Transverse colon (tissue), 4 donors: ENCODE data around the gene RIPOR3. TPM values are rescaled to one million over a fixed set of nuclear protein-coding genes. Genes with fewer than 3 reads are reported as not detected.

ENCODE experiments used
- DNase-seq: peaks from one replicate; pipeline ENCODE4 v3.0.0-alpha.2; 2019
- H3K27ac ChIP-seq, 4 donors: fragments of 200-600 bp; sonication (generic); 2 replicates each; pipeline ENCODE4 v1.5.1; 2016 to 2018; ENCODE audit warnings: inconsistent platforms in 4 of 4
- H3K27me3 ChIP-seq: fragments of 200-600 bp; sonication (generic); 2 replicates; pipeline ENCODE4 v1.5.1; 2017; ENCODE audit warnings: inconsistent platforms
- H3K36me3 ChIP-seq, 4 donors: fragments of 200-600 bp; sonication (generic); 2 replicates each; pipeline ENCODE4 v1.5.1; 2017 to 2019; ENCODE audit warnings: inconsistent platforms in 4 of 4
- H3K4me1 ChIP-seq, 4 donors: fragments of 200-600 bp; sonication (generic); 2 replicates each; pipeline ENCODE4 v1.5.1; 2017 to 2020; ENCODE audit warnings: inconsistent platforms in 4 of 4
- H3K4me3 ChIP-seq, 4 donors: fragments of 200-600 bp; sonication (generic); 1 replicate in 1 of 4; 2 replicates in 3 of 4; pipeline versions ENCODE4 v1.5.1 to v1.6.1; 2017 to 2019; ENCODE audit warnings: inconsistent platforms in 4 of 4
- H3K9me3 ChIP-seq, 2 donors: fragments of 200-600 bp; sonication (generic); 2 replicates each; pipeline ENCODE4 v1.5.1; 2017 to 2019; ENCODE audit warnings: inconsistent platforms in 2 of 2
- CTCF ChIP-seq, 5 experiments: fragments of 200-600 bp in 3 of 5; fragments of 450-650 bp in 2 of 5; sonication (generic) in 3 of 5; IDR thresholded peaks; 1 replicate in 2 of 5; 2 replicates in 3 of 5; pipeline ENCODE4 v1.5.1; 2016 to 2017; ENCODE audit warnings: antibody characterized with exemption in 5 of 5, inconsistent platforms in 3 of 5, mild to moderate bottlenecking in 2 of 5, moderate library complexity in 1 of 5
- EP300 ChIP-seq: sonication (generic); formaldehyde crosslinking; IDR thresholded peaks from one replicate; pipeline ENCODE4 v1.6.1; 2017; ENCODE audit warnings: antibody characterized with exemption, low read depth
- POLR2A ChIP-seq: fragments of 450-650 bp; IDR thresholded peaks from one replicate; pipeline ENCODE4 v1.6.1; 2016; ENCODE audit warnings: antibody characterized with exemption, mild to moderate bottlenecking, moderate library complexity
- POLR2AphosphoS5 ChIP-seq, 3 donors: sonication (generic); formaldehyde crosslinking; IDR thresholded peaks; one replicate each; pipeline ENCODE4 v1.6.1; 2016; ENCODE audit warnings: antibody characterized with exemption in 3 of 3
- WGBS, 2 donors: methylation state at CpG; one replicate each; pipeline ENCODE4 v1.1.5; 2018; ENCODE audit warnings: low coverage in 1 of 2; 5-methylcytosine and 5-hydroxymethylcytosine counted together
- in situ Hi-C, 4 donors: fragments of 200-750 bp; cut with MboI; loops; one replicate each; pipeline versions ENCODE4 v1.15.0 to v1.15.1; 2017; ENCODE audit warnings: low sequenced_read_pairs in 3 of 4, low pct_ligation_motif_present in 1 of 4, low pct_unique_long_range_greater_than_20kb in 1 of 4
- intact Hi-C: fragments of 100-400 bp; cut with DNase I; formaldehyde crosslinking; loops from one replicate; pipeline ENCODE4 v1.15.1; 2023; ENCODE audit warnings: low total_unique reads
- total RNA-seq, 4 donors: library from RNA; depleted of rRNA; stranded (reverse); fragments of >200 nt; gene quantifications; one replicate each; pipeline ENCODE4 v1.1.0, GENCODE V29; 2016

RIPOR3 gene
- total RNA-seq, 4 donors from 2014 or later, result 4.6 to 15.7 (median 8.7) TPM

- no peak for TF ChIP-seq EP300
- no peak for TF ChIP-seq POLR2A
- TF ChIP-seq CTCF (IDR thresholded peaks at IDR 0.05), result no peak
- no peak for TF ChIP-seq POLR2AphosphoS5 (IDR thresholded peaks at IDR 0.05)
- intact Hi-C loops, result no loop called here
- H3K4me3 ChIP-seq, result no peak overlapping the region
- 59 to 75% methylated on average over 3 to 10 of the region's 10 CpGs for WGBS, 2 donors
- no peaks in the 10 kb centered on the region for H3K36me3 ChIP-seq
- H3K4me1 ChIP-seq, result peaks cover 0 to 23% (median 10%) of the 10 kb centered on the region in 4 donors
- no peaks in the 10 kb centered on the region for H3K27me3 ChIP-seq
- no peaks in the 10 kb centered on the region for H3K9me3 ChIP-seq
- in situ Hi-C loops, result no loop called here
- peak overlapping the region in 1 of 4 donors; percentile 23 for H3K27ac ChIP-seq
- no peak for DNase-seq
Measured at GRCh38 chr20:50663095-50663821, 28.1 kb downstream of the RIPOR3 start.

- TF ChIP-seq POLR2AphosphoS5 (IDR thresholded peaks at IDR 0.05) (no peak), EP300 (no peak), POLR2A (no peak), CTCF (IDR thresholded peaks at IDR 0.05) (no peak)
Measured at GRCh38 chr20:50659975-50660670, 31.2 kb downstream of the RIPOR3 start.

GRCh38 chr20:50658804-50659380 is 32.5 kb downstream of the RIPOR3 start:
- TF ChIP-seq EP300 (no peak), POLR2AphosphoS5 (IDR thresholded peaks at IDR 0.05) (no peak), POLR2A (no peak), CTCF (IDR thresholded peaks at IDR 0.05) (no peak)
- intact Hi-C loops (no loop called here), in situ Hi-C loops (no loop called here)
- DNase-seq, result no peak
- Histone ChIP-seq H3K36me3 (no peaks in the 10 kb centered on the region), H3K4me1 (peaks cover 0 to 41% (median 14%) of the 10 kb centered on the region in 4 donors), H3K9me3 (no peaks in the 10 kb centered on the region), H3K4me3 (no peak overlapping the region), H3K27ac (peak overlapping the region in 1 of 4 donors; percentile 5), H3K27me3 (no peaks in the 10 kb centered on the region)
- WGBS, 2 donors, result 43 to 53% methylated on average over 10 of the region's 10 CpGs

More at GRCh38 chr20:50659975-50660670, 31.2 kb downstream of the RIPOR3 start:
- 86 to 90% methylated on average over 2 to 6 of the region's 6 CpGs for WGBS, 2 donors
- in situ Hi-C loops (no loop called here), intact Hi-C loops (no loop called here)
- Histone ChIP-seq H3K27ac (peak overlapping the region in 2 of 4 donors; percentile 11 to 64), H3K4me1 (peaks cover 0 to 33% (median 14%) of the 10 kb centered on the region in 4 donors), H3K9me3 (no peaks in the 10 kb centered on the region), H3K36me3 (no peaks in the 10 kb centered on the region), H3K27me3 (no peaks in the 10 kb centered on the region), H3K4me3 (no peak overlapping the region)
- no peak for DNase-seq

GRCh38 chr20:50655311-50655880 is 35.9 kb downstream of the RIPOR3 start:
- H3K4me3 ChIP-seq, result peak overlapping the region in 1 of 4 donors; percentile 16
- TF ChIP-seq POLR2AphosphoS5 (IDR thresholded peaks at IDR 0.05) (peak; percentile 6 to 76 (median 71)), POLR2A (no peak), CTCF (IDR thresholded peaks at IDR 0.05) (no peak), EP300 (peak; percentile 24)
- peaks cover 0 to 33% (median 10%) of the 10 kb centered on the region in 4 donors for H3K4me1 ChIP-seq
- WGBS, 2 donors, result 71 to 75% methylated on average over 1 to 16 of the region's 16 CpGs
- in situ Hi-C loops (no loop called here), intact Hi-C loops (no loop called here)
- H3K9me3 ChIP-seq, result no peaks in the 10 kb centered on the region
- peak; percentile 58 for DNase-seq
- H3K27ac ChIP-seq, result peak overlapping the region; percentile 81 to 86 (median 84)
- no peaks in the 10 kb centered on the region for H3K36me3 ChIP-seq
- H3K27me3 ChIP-seq, result no peaks in the 10 kb centered on the region
